Loucy (cell line): ENCODE data around the gene FSIP1.

Experiments
- EZH2phosphoT487 ChIP-seq: fragments of 200-600 bp; IDR thresholded peaks from 2 replicates; pipeline ENCODE4 v1.6.1; 2018; ENCODE audit warnings: antibody characterized with exemption, mild to moderate bottlenecking, moderate library complexity, borderline replicate concordance
- TF ChIP-seq, protein P1 (sequence below): fragments of 200-600 bp; sonication (generic); conservative IDR thresholded peaks from 2 replicates; pipeline ENCODE4 v1.5.1; 2014; ENCODE audit warnings: mild to moderate bottlenecking, antibody characterized with exemption, low read length

DNA sequence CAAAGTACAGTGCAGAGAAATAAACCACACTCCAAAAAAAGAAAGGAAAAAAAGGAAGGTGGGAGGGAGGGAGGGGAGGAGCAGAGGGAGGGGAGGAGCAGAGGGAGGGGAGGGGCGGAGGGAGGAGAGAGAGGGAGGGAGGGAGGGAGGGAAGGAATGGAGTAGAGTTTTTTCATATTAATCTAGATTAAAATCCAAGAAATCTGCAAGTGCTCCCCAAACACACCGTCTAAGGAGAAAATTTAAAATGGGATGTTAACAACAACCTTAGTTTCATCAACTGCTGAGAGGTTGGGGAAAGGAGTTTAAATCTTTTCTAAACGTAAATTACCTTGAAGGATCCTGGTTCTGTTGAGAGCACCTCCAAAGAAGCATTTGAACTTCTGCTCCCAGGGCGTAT is 6.6 kb downstream of the FSIP1 start:
- TF ChIP-seq, protein P1, sequence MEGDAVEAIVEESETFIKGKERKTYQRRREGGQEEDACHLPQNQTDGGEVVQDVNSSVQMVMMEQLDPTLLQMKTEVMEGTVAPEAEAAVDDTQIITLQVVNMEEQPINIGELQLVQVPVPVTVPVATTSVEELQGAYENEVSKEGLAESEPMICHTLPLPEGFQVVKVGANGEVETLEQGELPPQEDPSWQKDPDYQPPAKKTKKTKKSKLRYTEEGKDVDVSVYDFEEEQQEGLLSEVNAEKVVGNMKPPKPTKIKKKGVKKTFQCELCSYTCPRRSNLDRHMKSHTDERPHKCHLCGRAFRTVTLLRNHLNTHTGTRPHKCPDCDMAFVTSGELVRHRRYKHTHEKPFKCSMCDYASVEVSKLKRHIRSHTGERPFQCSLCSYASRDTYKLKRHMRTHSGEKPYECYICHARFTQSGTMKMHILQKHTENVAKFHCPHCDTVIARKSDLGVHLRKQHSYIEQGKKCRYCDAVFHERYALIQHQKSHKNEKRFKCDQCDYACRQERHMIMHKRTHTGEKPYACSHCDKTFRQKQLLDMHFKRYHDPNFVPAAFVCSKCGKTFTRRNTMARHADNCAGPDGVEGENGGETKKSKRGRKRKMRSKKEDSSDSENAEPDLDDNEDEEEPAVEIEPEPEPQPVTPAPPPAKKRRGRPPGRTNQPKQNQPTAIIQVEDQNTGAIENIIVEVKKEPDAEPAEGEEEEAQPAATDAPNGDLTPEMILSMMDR: no peak
- no peak for TF ChIP-seq EZH2phosphoT487
